ENCODE data around the gene SPINK1.

- no peak for TF ChIP-seq CTCF (IDR thresholded peaks at IDR 0.05; ENCODE audit: low read depth, low read length)
- no peak for TF ChIP-seq EZH2phosphoT487 (IDR thresholded peaks at IDR 0.05; ENCODE audit: low read depth)
Observed at GRCh38 chr5:147826361-147826760, 5.1 kb downstream of the SPINK1 start.

All from OCI-LY3 (cell line).